SKM-1 (cell line): Measurements from ENCODE around the gene PAWR.
"Not testable (repeated sequence)": the region's sequence is repeated elsewhere in the genome, so short reads cannot be mapped to it uniquely, and the experiment has no call there.

ENCODE experiments used
- DNase-seq: peaks from one replicate; lab custom pipeline; 2025; ENCODE audit not compliant: unreplicated experiment; lab: John Stamatoyannopoulos, UW

Gene PAWR

GRCh38 chr12:79553863-79554574 is 136.7 kb downstream of the PAWR start:
- DNase-seq, result no peak

GRCh38 chr12:79552192-79552591 is 138.6 kb downstream of the PAWR start:
- no peak for DNase-seq

GRCh38 chr12:79549531-79550271 is 141.1 kb downstream of the PAWR start:
- DNase-seq, result no peak

- no peak for DNase-seq
These were observed 142.2 kb downstream of the PAWR start for GRCh38 chr12:79548610-79548924.

GRCh38 chr12:79547735-79548609 is 142.8 kb downstream of the PAWR start:
- no peak for DNase-seq

- no peak for DNase-seq
These were observed 143.6 kb downstream of the PAWR start for GRCh38 chr12:79547044-79547734.

GRCh38 chr12:79546466-79547043 is 144.2 kb downstream of the PAWR start:
- DNase-seq, result no peak

GRCh38 chr12:79544439-79544838 is 146.3 kb downstream of the PAWR start:
- not testable (repeated sequence) for DNase-seq

GRCh38 chr12:79537675-79538074 is 153.1 kb downstream of the PAWR start:
- no peak for DNase-seq

- DNase-seq, result no peak
These were observed 155.0 kb downstream of the PAWR start for GRCh38 chr12:79535751-79536150.
